GM06990 (cell line): ENCODE results near the gene ST6GALNAC6.
"Not testable (repeated sequence)": the region's sequence is repeated elsewhere in the genome, so short reads cannot be mapped to it uniquely, and the experiment has no call there.

Experiments used
- DNase-seq: peaks from one replicate; pipeline ENCODE4 v3.0.0-alpha.2; 2011; ENCODE audit not compliant: insufficient read length; ENCODE audit errors: extremely low read depth
- H3K27me3 ChIP-seq: replicated peaks from 2 replicates; pipeline ENCODE4 v1.6.0; 2011; ENCODE audit warnings: low read length; ENCODE audit not compliant: control insufficient read depth, insufficient read depth
- H3K36me3 ChIP-seq: 2 replicates; pipeline ENCODE4 v1.5.1; 2011; ENCODE audit warnings: low read length; ENCODE audit not compliant: control insufficient read depth, insufficient read depth
- H3K4me3 ChIP-seq: replicated peaks from 2 replicates; pipeline ENCODE4 v1.5.1; 2011; ENCODE audit warnings: low read depth, mild to moderate bottlenecking, control low read depth, low read length
- CTCF ChIP-seq: IDR thresholded peaks from 2 replicates; pipeline ENCODE4 v1.5.1; 2011; ENCODE audit warnings: low read length, control low read depth, mild to moderate bottlenecking, inconsistent platforms; ENCODE audit not compliant: insufficient read depth, poor library complexity, severe bottlenecking

ST6GALNAC6 gene

GRCh38 chr9:127884976-127885490 is 14.4 kb downstream of the ST6GALNAC6 start:
- Histone ChIP-seq H3K36me3 (peaks cover 8% of the 10 kb centered on the region), H3K4me3 (no peak overlapping the region)

GRCh38 chr9:127884427-127884911 is 14.9 kb downstream of the ST6GALNAC6 start:
- DNase-seq, result no peak
- no peak for TF ChIP-seq CTCF
- H3K36me3 ChIP-seq, result peaks cover 6% of the 10 kb centered on the region
- H3K4me3 ChIP-seq, result no peak overlapping the region
- H3K27me3 ChIP-seq, result no peaks in the 10 kb centered on the region

More at GRCh38 chr9:127884976-127885490, 14.4 kb downstream of the ST6GALNAC6 start:
- TF ChIP-seq CTCF, result no peak
- DNase-seq, result no peak
- no peaks in the 10 kb centered on the region for H3K27me3 ChIP-seq

GRCh38 chr9:127883959-127884358 is 15.4 kb downstream of the ST6GALNAC6 start:
- H3K36me3 ChIP-seq, result peaks cover 6% of the 10 kb centered on the region
- no peaks in the 10 kb centered on the region for H3K27me3 ChIP-seq
- TF ChIP-seq CTCF, result no peak
- no peak overlapping the region for H3K4me3 ChIP-seq
- no peak for DNase-seq

GRCh38 chr9:127881715-127882114 is 17.7 kb downstream of the ST6GALNAC6 start:
- not testable (repeated sequence) for H3K27me3 ChIP-seq, DNase-seq, H3K4me3 ChIP-seq, H3K36me3 ChIP-seq

GRCh38 chr9:127880143-127880542 is 19.3 kb downstream of the ST6GALNAC6 start:
- no peaks in the 10 kb centered on the region for H3K36me3 ChIP-seq
- no peak for DNase-seq
- no peak overlapping the region for H3K4me3 ChIP-seq
- no peaks in the 10 kb centered on the region for H3K27me3 ChIP-seq
- no peak for TF ChIP-seq CTCF

GRCh38 chr9:127878652-127879390 is 20.6 kb downstream of the ST6GALNAC6 start:
- Histone ChIP-seq H3K27me3 (no peaks in the 10 kb centered on the region), H3K36me3 (no peaks in the 10 kb centered on the region), H3K4me3 (no peak overlapping the region)
- no peak for DNase-seq
- no peak for TF ChIP-seq CTCF
